Upper lobe of right lung (tissue), 1 donor: ENCODE data around the gene AHR. TPM values are rescaled to one million over a fixed set of nuclear protein-coding genes. Genes with fewer than 3 reads are reported as not detected.

Experiments
- ATAC-seq: fragments of 200-7000 bp; cut with Tn5 transposase; one replicate; pipeline ENCODE4 v1.9.1; 2020; ENCODE audit warnings: mild to moderate bottlenecking, moderate library complexity
- DNase-seq: peaks from one replicate; pipeline ENCODE4 v3.0.0-alpha.2; 2020
- H3K27ac ChIP-seq: fragments of 200-600 bp; one replicate; pipeline ENCODE4 v1.8.0; 2022
- H3K27me3 ChIP-seq: fragments of 200-600 bp; one replicate; pipeline ENCODE4 v1.8.0; 2022; ENCODE audit warnings: mild to moderate bottlenecking
- H3K36me3 ChIP-seq: fragments of 200-600 bp; one replicate; pipeline ENCODE4 v1.8.0; 2022
- H3K4me1 ChIP-seq: fragments of 200-600 bp; one replicate; pipeline ENCODE4 v1.8.0; 2022
- H3K4me3 ChIP-seq: fragments of 200-600 bp; one replicate; pipeline ENCODE4 v1.8.0; 2022; ENCODE audit warnings: mild to moderate bottlenecking
- H3K9me3 ChIP-seq: fragments of 200-600 bp; one replicate; pipeline ENCODE4 v1.8.0; 2022
- CTCF ChIP-seq: fragments of 200-600 bp; IDR thresholded peaks from one replicate; pipeline ENCODE4 v1.8.0; 2022; ENCODE audit warnings: antibody characterized with exemption
- intact Hi-C: fragments of 100-400 bp; cut with DNase I; formaldehyde crosslinking; loops from one replicate; pipeline ENCODE4 v1.11.0; 2022
- total RNA-seq: library from RNA; stranded (reverse); fragmentation: NEBNext Ultra II Directional; extraction: Animal tissue kit (Norgen Biotek cat#: 25700); gene quantifications from one replicate; pipeline ENCODE4 v1.2.1, GENCODE V29; 2021
- donor health status: DM: no; HTN: yes; CAD: no; lungs with severe emphysema.

AHR gene
- total RNA-seq, 1 donor from 2014 or later: 118 TPM

- peaks cover 67% of the 10 kb centered on the region for H3K36me3 ChIP-seq
- no peaks in the 10 kb centered on the region for H3K9me3 ChIP-seq
- DNase-seq (no peak), ATAC-seq (no peak)
- no peak overlapping the region for H3K27ac ChIP-seq
- no peak for TF ChIP-seq CTCF
- H3K4me3 ChIP-seq: no peak overlapping the region
- H3K4me1 ChIP-seq: no peaks in the 10 kb centered on the region
- no peaks in the 10 kb centered on the region for H3K27me3 ChIP-seq
- intact Hi-C loops: no loop called here
Measured at GRCh38 chr7:17328641-17329040, 30.2 kb downstream of the AHR start.

- DNase-seq (no peak), ATAC-seq (no peak)
- Histone ChIP-seq H3K4me3 (no peak overlapping the region), H3K4me1 (no peaks in the 10 kb centered on the region), H3K9me3 (no peaks in the 10 kb centered on the region), H3K27me3 (no peaks in the 10 kb centered on the region), H3K36me3 (peaks cover 69% of the 10 kb centered on the region), H3K27ac (no peak overlapping the region)
- TF ChIP-seq CTCF: no peak
- intact Hi-C loops: no loop called here
Measured at GRCh38 chr7:17329440-17329839, 31.0 kb downstream of the AHR start.

- no peak overlapping the region for H3K4me3 ChIP-seq
- ATAC-seq (no peak), DNase-seq (no peak)
- peaks cover 94% of the 10 kb centered on the region for H3K36me3 ChIP-seq
- H3K9me3 ChIP-seq: no peaks in the 10 kb centered on the region
- H3K4me1 ChIP-seq: no peaks in the 10 kb centered on the region
- H3K27ac ChIP-seq: no peak overlapping the region
- no peaks in the 10 kb centered on the region for H3K27me3 ChIP-seq
- intact Hi-C loops: no loop called here
- no peak for TF ChIP-seq CTCF
Measured at GRCh38 chr7:17331891-17332501, 33.5 kb downstream of the AHR start.

- Histone ChIP-seq H3K9me3 (no peaks in the 10 kb centered on the region), H3K36me3 (peaks cover 91% of the 10 kb centered on the region), H3K27ac (no peak overlapping the region), H3K4me1 (no peaks in the 10 kb centered on the region), H3K27me3 (no peaks in the 10 kb centered on the region), H3K4me3 (no peak overlapping the region)
- no peak for ATAC-seq
- no peak for TF ChIP-seq CTCF
- DNase-seq: no peak
- intact Hi-C loops: no loop called here
Measured at GRCh38 chr7:17333221-17333620, 34.8 kb downstream of the AHR start.

- Histone ChIP-seq H3K36me3 (peaks cover 91% of the 10 kb centered on the region), H3K27ac (no peak overlapping the region), H3K27me3 (no peaks in the 10 kb centered on the region), H3K4me3 (no peak overlapping the region), H3K9me3 (no peaks in the 10 kb centered on the region), H3K4me1 (peaks cover 12% of the 10 kb centered on the region)
- no peak for TF ChIP-seq CTCF
- no peak for DNase-seq
- no peak for ATAC-seq
- intact Hi-C loops: no loop called here
Measured at GRCh38 chr7:17336168-17336567, 37.7 kb downstream of the AHR start.

GRCh38 chr7:17339139-17339538 lies 40.7 kb downstream of the AHR start:
- TF ChIP-seq CTCF: no peak
- H3K36me3 ChIP-seq: peaks cover 77% of the 10 kb centered on the region
- H3K27ac ChIP-seq: no peak overlapping the region
- peaks cover 20% of the 10 kb centered on the region for H3K4me1 ChIP-seq
- intact Hi-C loops: no loop called here
- no peaks in the 10 kb centered on the region for H3K27me3 ChIP-seq
- no peak for DNase-seq
- no peak overlapping the region for H3K4me3 ChIP-seq
- no peaks in the 10 kb centered on the region for H3K9me3 ChIP-seq
- no peak for ATAC-seq
